ENCODE results near the gene SRSF4. TPM values are rescaled to one million over a fixed set of nuclear protein-coding genes. Genes with fewer than 3 reads are reported as not detected.

SRSF4 gene
- polyA plus RNA-seq, 1 experiment, result 45.6 TPM

GRCh38 chr1:29099286-29099685 lies 82.4 kb downstream of the SRSF4 start:
- Histone ChIP-seq H3K4me3 (ENCODE audit: low read depth, low read length) (no peak overlapping the region), H3K9me3 (ENCODE audit: control insufficient read depth, insufficient read depth, low read length) (no peaks in the 10 kb centered on the region), H3K27me3 (ENCODE audit: control insufficient read depth, insufficient read depth, low read length) (no peaks in the 10 kb centered on the region), H3K27ac (ENCODE audit: low read depth, low read length) (no peak overlapping the region)
- POLR2A ChIA-PET, result no interaction called here
- CTCF ChIA-PET, result no interaction called here
- no peak for DNase-seq (ENCODE audit: low read depth, low spot score)
- no peak for TF ChIP-seq CTCF (IDR thresholded peaks at IDR 0.05; ENCODE audit: low read depth, low read length)

Small RNA genes within 50 kb of the gene (small RNA-seq; reads per million reads assigned to genes)
- gene RF02271 (ENCODE audit: insufficient read length, low read depth), result not detected

Other genes starting within 250 kb of the SRSF4 start
- gene TMEM200B, start 58.0 kb downstream of the SRSF4 start, polyA plus RNA-seq (2011; rRNA removed), result 9.8 and 10.5 TPM in 2 replicates
- 18.2 and 23.4 TPM in 2 replicates for gene MECR, start 49.0 kb upstream of the SRSF4 start, polyA plus RNA-seq (2011; rRNA removed)
- 7.8 and 9.7 TPM in 2 replicates for gene PTPRU, start 54.6 kb upstream of the SRSF4 start, polyA plus RNA-seq (2011; rRNA removed)